GM12878 (cell line): Measurements from ENCODE around the gene MUTYH. TPM values are rescaled to one million over a fixed set of nuclear protein-coding genes. Genes with fewer than 3 reads are reported as not detected.
A peak's percentile ranks its signal among the peaks of the same experiment; 100 is the strongest.

Source experiments
- ATAC-seq: fragments of 200-7000 bp; cut with Tn5 transposase; 3 replicates; pipeline ENCODE4 v1.9.1; 2020; ENCODE audit warnings: mild to moderate bottlenecking, moderate library complexity
- BruUV-seq: library from RNA; stranded (reverse); fragments of 400-500 nt; replicated peaks from 2 replicates; lab custom pipeline; 2021; lab: Mats Ljungman, UMichigan
- CTCF ChIA-PET: fragments of 300-600 bp; sonication (Branson Sonifier 250); formaldehyde crosslinking; extraction: SDS; loops from one replicate; lab custom pipeline; 2021; ENCODE audit warnings: inconsistent platforms; lab: Yijun Ruan, JAX
- POLR2A ChIA-PET: fragments of 350-600 bp; formaldehyde crosslinking; extraction: SDS; loops from one replicate; lab custom pipeline; 2021; ENCODE audit warnings: inconsistent platforms; lab: Charles Lee
- RAD21 ChIA-PET: fragments of 300-600 bp; sonication (Branson Sonifier 250); formaldehyde crosslinking; loops from one replicate; lab custom pipeline; 2023; ENCODE audit warnings: antibody characterized with exemption; ENCODE audit not compliant: unreplicated experiment; lab: Charles Lee
- SMC1A ChIA-PET: fragments of 300-600 bp; sonication (Branson Sonifier 250); formaldehyde crosslinking; loops from one replicate; lab custom pipeline; 2023; ENCODE audit not compliant: unreplicated experiment, uncharacterized antibody; lab: Charles Lee
- DNase-seq: peaks from one replicate; pipeline ENCODE4 v3.0.0-alpha.2; 2011; ENCODE audit warnings: low read depth, low spot score
- FAIRE-seq: peaks from 3 replicates; lab custom pipeline; 2011; peaks lifted over from hg19 to GRCh38; lab: Jason Lieb, UNC
- H2AFZ ChIP-seq: 2 replicates; pipeline ENCODE4 v1.6.0; 2011; ENCODE audit warnings: low read depth, low read length, control low read depth; ENCODE audit not compliant: control insufficient read depth
- H3K27ac ChIP-seq: 2 replicates; pipeline ENCODE4 v1.5.1; 2011; ENCODE audit warnings: control low read depth; ENCODE audit not compliant: control insufficient read depth, insufficient read depth
- H3K27me3 ChIP-seq, 2 experiments: replicated peaks in 1 of 2; 2 replicates each; pipeline versions ENCODE4 v1.6.0 to v1.6.1; 2011; ENCODE audit warnings: low read length in 1 of 2; ENCODE audit not compliant: control insufficient read depth in 2 of 2, insufficient read depth in 2 of 2
- H3K36me3 ChIP-seq, 2 experiments: 2 replicates each; pipeline ENCODE4 v1.5.1; 2011; ENCODE audit warnings: low read length in 1 of 2; ENCODE audit not compliant: control insufficient read depth in 2 of 2, insufficient read depth in 2 of 2
- H3K4me1 ChIP-seq: 2 replicates; pipeline ENCODE4 v1.6.1; 2011; ENCODE audit warnings: mild to moderate bottlenecking, low read length, moderate library complexity, mixed read lengths; ENCODE audit not compliant: control insufficient read depth, insufficient read depth
- H3K4me2 ChIP-seq: 2 replicates; pipeline ENCODE4 v1.6.0; 2011; ENCODE audit warnings: control low read depth; ENCODE audit not compliant: control insufficient read depth, insufficient read depth
- H3K4me3 ChIP-seq: fragments of 200-600 bp; sonication (generic); 2 replicates; pipeline ENCODE4 v1.5.1; 2016
- H3K79me2 ChIP-seq: 2 replicates; pipeline ENCODE4 v1.6.0; 2011; ENCODE audit warnings: low read length; ENCODE audit not compliant: control insufficient read depth, insufficient read depth
- H3K9ac ChIP-seq: 2 replicates; pipeline ENCODE4 v1.8.0; 2011; ENCODE audit warnings: low read length, control low read depth, mixed read lengths; ENCODE audit not compliant: control insufficient read depth, insufficient read depth
- H3K9me3 ChIP-seq: replicated peaks from 3 replicates; pipeline ENCODE4 v1.5.1; 2011; ENCODE audit warnings: mild to moderate bottlenecking, low read length; ENCODE audit not compliant: control insufficient read depth, insufficient read depth
- H4K20me1 ChIP-seq: 2 replicates; pipeline ENCODE4 v1.6.0; 2011; ENCODE audit not compliant: control insufficient read depth, insufficient read depth
- EZH2 ChIP-seq: IDR thresholded peaks from 2 replicates; pipeline ENCODE4 v1.6.1; 2012; ENCODE audit warnings: low read depth, mild to moderate bottlenecking, control low read depth, inconsistent platforms, low read length, borderline replicate concordance; ENCODE audit not compliant: control insufficient read depth
- STAT3 ChIP-seq: IDR thresholded peaks from 2 replicates; pipeline ENCODE4 v1.6.1; 2011; ENCODE audit warnings: low read depth, low read length, improper control_type of control experiment
- WGBS: methylation state at CpG from one replicate; pipeline ENCODE4 v1.1.6; 2016; ENCODE audit warnings: low lambda C conversion rate; ENCODE audit not compliant: insufficient replicate concordance, insufficient coverage; ENCODE audit errors: missing lambda C conversion rate; 5-methylcytosine and 5-hydroxymethylcytosine counted together
- in situ Hi-C: fragments of 300-500 bp; cut with MboI; formaldehyde crosslinking; loops from 9 replicates; pipeline ENCODE4 v1.14.3; 2018; ENCODE audit warnings: mixed read lengths
- intact Hi-C: fragments of 100-400 bp; cut with micrococcal nuclease; formaldehyde crosslinking; loops from one replicate; pipeline ENCODE4 v1.14.2; 2022; ENCODE audit not compliant: unreplicated experiment
- polyA plus RNA-seq, 11 experiments: library from polyadenylated mRNA; depleted of rRNA in 4 of 11; unstranded in 6 of 11; stranded (reverse) in 5 of 11; fragments of >200 nt; fragmentation: Nextera tagmentation in 4 of 11; fragmentation: Illumina TruSeq in 1 of 11; extraction: Ambion mirVana in 4 of 11; extraction: Trizol in 1 of 11; gene quantifications; 1 replicate in 1 of 11; 2 replicates in 10 of 11; pipeline versions ENCODE4 v1.2.1 to v1.2.3, GENCODE V29; 2011 to 2016; ENCODE audit warnings: inconsistent platforms in 2 of 11, missing spikeins in 2 of 11, low read depth in 1 of 11
- total RNA-seq, 4 experiments: library from RNA; depleted of rRNA in 3 of 4; stranded (reverse); fragments of >200 nt in 3 of 4; fragmentation: Illumina TruSeq in 1 of 4; extraction: Trizol in 1 of 4; gene quantifications; 2 replicates each; pipeline versions ENCODE4 v1.2.1 to v1.2.3, GENCODE V29; 2013 to 2021
- TF ChIP-seq, protein P1 (sequence below): fragments of 450-650 bp; IDR thresholded peaks from 2 replicates; pipeline ENCODE4 v1.6.1; 2017; ENCODE audit warnings: mild to moderate bottlenecking, low read depth, inconsistent platforms; ENCODE audit not compliant: poor library complexity, severe bottlenecking
- TF ChIP-seq, protein P2 (sequence below): fragments of 450-650 bp; IDR thresholded peaks from 2 replicates; pipeline ENCODE4 v1.6.1; 2018; ENCODE audit warnings: borderline replicate concordance, mild to moderate bottlenecking; ENCODE audit not compliant: partially characterized antibody
- TF ChIP-seq, protein P3 (sequence below): fragments of 450-650 bp; IDR thresholded peaks from 2 replicates; pipeline ENCODE4 v1.6.1; 2016; ENCODE audit warnings: mild to moderate bottlenecking

Gene MUTYH
- total and polyA plus RNA-seq, 10 of the 15 experiments (the other 5 are each of a cell fraction or from before 2014, with no cell fraction given): 2.5 to 42.0 (median 30.0) TPM

DNA sequence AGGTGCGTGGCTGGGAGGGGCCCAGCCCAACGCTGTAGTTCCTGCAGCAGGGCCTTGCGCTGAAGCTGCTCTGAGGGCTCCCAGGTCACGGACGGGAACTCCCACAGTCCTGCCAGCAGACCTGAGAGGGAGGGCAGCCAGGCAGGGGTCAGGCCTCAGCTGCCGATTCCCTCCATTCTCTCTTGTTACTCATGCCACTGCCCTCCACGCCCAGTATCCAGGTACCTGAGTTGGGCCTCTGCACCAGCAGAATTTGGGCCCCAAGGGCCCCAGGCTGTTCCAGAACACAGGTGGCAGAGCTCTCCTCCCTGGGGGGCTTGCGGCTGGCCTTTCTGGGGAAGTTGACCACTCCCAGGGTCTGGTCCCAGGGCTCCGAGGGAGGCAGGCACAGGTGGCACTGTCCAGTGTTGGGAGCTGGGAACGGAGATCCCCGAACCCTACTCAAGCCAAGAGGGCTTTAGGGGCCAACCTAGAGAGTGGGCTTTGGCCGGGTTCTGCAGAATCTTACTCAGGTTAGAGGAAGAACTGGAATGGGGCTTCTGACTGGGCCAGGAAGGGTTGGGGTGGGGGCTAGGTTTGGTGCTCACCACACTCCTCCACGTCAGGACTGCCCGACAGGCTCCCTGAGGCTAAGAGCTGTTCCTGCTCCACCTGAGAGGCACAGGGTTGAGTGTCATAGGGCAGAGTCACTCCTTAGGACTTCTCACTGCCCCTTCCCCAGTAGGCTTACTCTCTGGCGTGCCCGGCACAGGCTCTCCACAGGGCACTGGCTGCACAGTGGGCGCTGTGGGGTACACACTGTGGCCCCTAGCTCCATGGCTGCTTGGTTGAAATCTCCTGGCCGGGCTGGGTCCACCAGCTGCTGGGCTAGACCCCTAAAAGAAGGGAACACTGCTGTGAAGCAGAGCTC is 8.5 kb downstream of the MUTYH start (continued):
- TF ChIP-seq, protein P1, sequence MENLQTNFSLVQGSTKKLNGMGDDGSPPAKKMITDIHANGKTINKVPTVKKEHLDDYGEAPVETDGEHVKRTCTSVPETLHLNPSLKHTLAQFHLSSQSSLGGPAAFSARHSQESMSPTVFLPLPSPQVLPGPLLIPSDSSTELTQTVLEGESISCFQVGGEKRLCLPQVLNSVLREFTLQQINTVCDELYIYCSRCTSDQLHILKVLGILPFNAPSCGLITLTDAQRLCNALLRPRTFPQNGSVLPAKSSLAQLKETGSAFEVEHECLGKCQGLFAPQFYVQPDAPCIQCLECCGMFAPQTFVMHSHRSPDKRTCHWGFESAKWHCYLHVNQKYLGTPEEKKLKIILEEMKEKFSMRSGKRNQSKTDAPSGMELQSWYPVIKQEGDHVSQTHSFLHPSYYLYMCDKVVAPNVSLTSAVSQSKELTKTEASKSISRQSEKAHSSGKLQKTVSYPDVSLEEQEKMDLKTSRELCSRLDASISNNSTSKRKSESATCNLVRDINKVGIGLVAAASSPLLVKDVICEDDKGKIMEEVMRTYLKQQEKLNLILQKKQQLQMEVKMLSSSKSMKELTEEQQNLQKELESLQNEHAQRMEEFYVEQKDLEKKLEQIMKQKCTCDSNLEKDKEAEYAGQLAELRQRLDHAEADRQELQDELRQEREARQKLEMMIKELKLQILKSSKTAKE: no peak

DNA sequence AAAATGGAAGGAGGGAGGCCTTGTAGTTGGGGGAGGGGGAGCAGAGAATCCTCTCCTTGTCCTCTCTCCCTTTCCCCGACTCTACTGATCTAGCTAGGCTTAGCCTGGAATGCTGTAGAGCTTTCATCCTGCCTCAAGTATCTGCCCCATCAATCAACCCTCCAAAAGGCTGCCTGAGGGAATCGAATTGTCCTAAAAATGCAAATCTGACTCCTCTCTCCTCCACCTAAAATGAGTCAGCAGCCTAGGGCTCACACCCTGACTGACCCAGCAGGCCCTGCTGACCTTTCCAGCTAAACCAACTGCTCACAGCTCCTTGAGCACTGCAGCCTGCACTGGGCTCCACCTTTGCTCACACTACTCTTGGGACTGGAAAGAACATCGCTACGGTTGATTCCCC is 10.8 kb downstream of the MUTYH start:
- Histone ChIP-seq H3K79me2 (peaks cover 22% of the 10 kb centered on the region), H4K20me1 (no peaks in the 10 kb centered on the region), H3K27ac (no peak overlapping the region), H3K9me3 (no peaks in the 10 kb centered on the region), H3K9ac (no peak overlapping the region), H3K4me2 (no peak overlapping the region; the same call in 1 of the 2 replicates), H3K4me3 (no peak overlapping the region), H3K4me1 (peaks cover 16% of the 10 kb centered on the region), H3K36me3 (peaks cover 0 to 10% of the 10 kb centered on the region in 2 experiments; a peak in 2 of 4 replicates), H2AFZ (no peak overlapping the region), H3K27me3 (no peaks in the 10 kb centered on the region)
- no peak for DNase-seq
- ATAC-seq: no peak
- intact Hi-C loops (no loop called here), in situ Hi-C loops (no loop called here)
- 74% methylated on average over 4 of the region's 4 CpGs for WGBS
- ChIA-PET CTCF (interaction anchor here (0.8 to 5.8 kb wide), 2 partner anchors 10 to 164 kb away, joined by 3 to 42 read pairs; partner anchors contain the start of genes MUTYH and TOE1), SMC1A (interaction anchor here (0.7 to 6.6 kb wide), 3 partner anchors 11 to 27 kb away, joined by 3 to 49 read pairs (median 5); partner anchors contain the start of genes MUTYH and TOE1), RAD21 (interaction anchor here (1.0 to 1.4 kb wide), 4 partner anchors 10 to 163 kb away, joined by 3 to 4 read pairs (median 4); no protein-coding TSS in a partner anchor), POLR2A (interaction anchor here (0.7 to 5.8 kb wide), 3 partner anchors 9 to 25 kb away, joined by 7 to 45 read pairs (median 7); partner anchors contain the start of genes MUTYH and TOE1)
- BruUV-seq: no TSS peak
- no peak for FAIRE-seq
- TF ChIP-seq STAT3 (no peak), EZH2 (no peak)
- TF ChIP-seq, protein P2, sequence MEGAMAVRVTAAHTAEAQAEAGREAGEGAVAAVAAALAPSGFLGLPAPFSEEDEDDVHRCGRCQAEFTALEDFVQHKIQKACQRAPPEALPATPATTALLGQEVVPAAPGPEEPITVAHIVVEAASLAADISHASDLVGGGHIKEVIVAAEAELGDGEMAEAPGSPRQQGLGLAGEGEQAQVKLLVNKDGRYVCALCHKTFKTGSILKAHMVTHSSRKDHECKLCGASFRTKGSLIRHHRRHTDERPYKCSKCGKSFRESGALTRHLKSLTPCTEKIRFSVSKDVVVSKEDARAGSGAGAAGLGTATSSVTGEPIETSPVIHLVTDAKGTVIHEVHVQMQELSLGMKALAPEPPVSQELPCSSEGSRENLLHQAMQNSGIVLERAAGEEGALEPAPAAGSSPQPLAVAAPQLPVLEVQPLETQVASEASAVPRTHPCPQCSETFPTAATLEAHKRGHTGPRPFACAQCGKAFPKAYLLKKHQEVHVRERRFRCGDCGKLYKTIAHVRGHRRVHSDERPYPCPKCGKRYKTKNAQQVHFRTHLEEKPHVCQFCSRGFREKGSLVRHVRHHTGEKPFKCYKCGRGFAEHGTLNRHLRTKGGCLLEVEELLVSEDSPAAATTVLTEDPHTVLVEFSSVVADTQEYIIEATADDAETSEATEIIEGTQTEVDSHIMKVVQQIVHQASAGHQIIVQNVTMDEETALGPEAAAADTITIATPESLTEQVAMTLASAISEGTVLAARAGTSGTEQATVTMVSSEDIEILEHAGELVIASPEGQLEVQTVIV: no peak
- TF ChIP-seq, protein P3, sequence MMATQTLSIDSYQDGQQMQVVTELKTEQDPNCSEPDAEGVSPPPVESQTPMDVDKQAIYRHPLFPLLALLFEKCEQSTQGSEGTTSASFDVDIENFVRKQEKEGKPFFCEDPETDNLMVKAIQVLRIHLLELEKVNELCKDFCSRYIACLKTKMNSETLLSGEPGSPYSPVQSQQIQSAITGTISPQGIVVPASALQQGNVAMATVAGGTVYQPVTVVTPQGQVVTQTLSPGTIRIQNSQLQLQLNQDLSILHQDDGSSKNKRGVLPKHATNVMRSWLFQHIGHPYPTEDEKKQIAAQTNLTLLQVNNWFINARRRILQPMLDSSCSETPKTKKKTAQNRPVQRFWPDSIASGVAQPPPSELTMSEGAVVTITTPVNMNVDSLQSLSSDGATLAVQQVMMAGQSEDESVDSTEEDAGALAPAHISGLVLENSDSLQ: peak; percentile 31; the same call in 1 of the 2 replicates
